CD4-positive, alpha-beta memory T cell (primary cell): ENCODE data around the gene CAMK4. TPM values are rescaled to one million over a fixed set of nuclear protein-coding genes. Genes with fewer than 3 reads are reported as not detected.

Source experiments
- CTCF ChIA-PET: fragments of 350-600 bp; sonication (Branson Sonifier 250); formaldehyde crosslinking; loops from one replicate; lab custom pipeline; 2021; ENCODE audit warnings: inconsistent platforms; ENCODE audit not compliant: partially characterized antibody; lab: Charles Lee
- POLR2A ChIA-PET: fragments of 350-600 bp; sonication (Branson Sonifier 250); formaldehyde crosslinking; loops from one replicate; lab custom pipeline; 2021; ENCODE audit not compliant: partially characterized antibody; lab: Charles Lee
- DNase-seq, 5 donors: peaks; one replicate each; pipeline versions ENCODE4 v3.0.0 to v3.0.0-alpha.2; 2020 to 2022; ENCODE audit warnings: mixed read lengths in 1 of 5
- H3K27ac ChIP-seq: one replicate; pipeline ENCODE4 v1.7.0; 2013; ENCODE audit warnings: low read depth, low read length
- H3K27me3 ChIP-seq: 2 replicates; pipeline ENCODE4 v1.7.0; 2013; ENCODE audit warnings: mild to moderate bottlenecking, low read length, moderate library complexity; ENCODE audit not compliant: insufficient read depth
- H3K36me3 ChIP-seq: 2 replicates; pipeline ENCODE4 v1.7.0; 2013; ENCODE audit warnings: mild to moderate bottlenecking, low read length, moderate library complexity; ENCODE audit not compliant: insufficient read depth
- H3K4me1 ChIP-seq: 2 replicates; pipeline ENCODE4 v1.7.0; 2013; ENCODE audit warnings: mild to moderate bottlenecking, low read length, moderate library complexity; ENCODE audit not compliant: insufficient read depth
- H3K4me3 ChIP-seq, 2 donors: one replicate each; pipeline ENCODE4 v1.7.0; 2013; ENCODE audit warnings: low read length in 2 of 2, mild to moderate bottlenecking in 1 of 2
- H3K9me3 ChIP-seq, 2 donors: one replicate each; pipeline ENCODE4 v1.7.0; 2013; ENCODE audit warnings: low read length in 2 of 2, control low read depth in 1 of 2; ENCODE audit not compliant: control insufficient read depth in 1 of 2
- H3K27ac Mint-ChIP-seq, 7 donors: one replicate each; pipeline ENCODE4 v1.8.0; 2020 to 2021; ENCODE audit warnings: mixed read lengths in 7 of 7, mild to moderate bottlenecking in 6 of 7, inconsistent platforms in 3 of 7, moderate library complexity in 3 of 7
- H3K27me3 Mint-ChIP-seq, 2 donors: one replicate each; pipeline ENCODE4 v1.8.0; 2020 to 2021; ENCODE audit warnings: mixed read lengths in 2 of 2
- H3K36me3 Mint-ChIP-seq, 2 donors: one replicate each; pipeline ENCODE4 v1.8.0; 2020 to 2021; ENCODE audit warnings: mixed read lengths in 2 of 2, inconsistent platforms in 1 of 2, mild to moderate bottlenecking in 1 of 2
- H3K4me1 Mint-ChIP-seq, 4 donors: one replicate each; pipeline ENCODE4 v1.8.0; 2020 to 2021; ENCODE audit warnings: mixed read lengths in 4 of 4, mild to moderate bottlenecking in 1 of 4
- H3K4me3 Mint-ChIP-seq, 8 donors: one replicate each; pipeline ENCODE4 v1.8.0; 2020 to 2021; ENCODE audit warnings: mixed read lengths in 8 of 8, mild to moderate bottlenecking in 7 of 8, moderate library complexity in 6 of 8, inconsistent platforms in 3 of 8
- H3K9me3 Mint-ChIP-seq, 8 donors: one replicate each; pipeline ENCODE4 v1.8.0; 2020 to 2021; ENCODE audit warnings: mixed read lengths in 8 of 8, mild to moderate bottlenecking in 5 of 8, inconsistent platforms in 3 of 8, moderate library complexity in 1 of 8
- intact Hi-C: fragments of 100-400 bp; cut with micrococcal nuclease; formaldehyde crosslinking; loops from one replicate; pipeline ENCODE4 v1.15.1; 2023
- polyA plus RNA-seq, 2 donors: library from polyadenylated mRNA; unstranded; fragments of 300-500 nt; fragmentation: Illumina TruSeq; gene quantifications; one replicate each; pipeline ENCODE4 v1.2.3, GENCODE V29; 2021
- total RNA-seq, 2 experiments: library from RNA; stranded (reverse); gene quantifications; one replicate each; pipeline ENCODE4 v1.2.3, GENCODE V29; 2021

The CAMK4 gene
- total and polyA plus RNA-seq, 4 experiments from 2014 or later = 84.3 to 257 (median 165) TPM

DNA sequence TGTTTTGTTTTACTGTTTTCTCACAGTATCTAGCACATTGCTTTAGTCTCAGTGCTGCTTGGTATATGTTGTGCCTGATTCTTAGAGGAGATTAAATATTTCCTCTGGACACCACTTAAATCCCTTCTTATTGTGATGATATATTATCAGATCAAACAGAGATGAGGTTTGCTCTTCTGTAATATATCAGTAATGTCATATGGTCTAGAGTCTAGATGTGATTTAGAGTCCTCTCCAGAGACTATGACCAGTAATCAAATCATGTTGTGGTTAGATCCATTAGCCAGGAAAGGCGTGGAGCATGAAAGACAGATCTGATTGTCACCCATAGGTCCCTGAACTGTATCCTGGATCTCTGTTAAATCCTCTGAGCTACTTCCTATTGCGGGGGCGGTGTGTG lies 24.4 kb downstream of the CAMK4 start:
- Mint-ChIP-seq H3K27me3 (no peaks in the 10 kb centered on the region), H3K36me3 (peaks cover 4 to 23% of the 10 kb centered on the region in 2 donors), H3K9me3 (no peaks in the 10 kb centered on the region), H3K4me3 (peak overlapping the region in 4 of 8 donors; percentile 11 to 59 (median 53)), H3K27ac (peak overlapping the region; percentile 7 to 81 (median 44)), H3K4me1 (peaks cover 63 to 80% (median 72%) of the 10 kb centered on the region in 4 donors)
- Histone ChIP-seq H3K27me3 (no peaks in the 10 kb centered on the region), H3K9me3 (no peaks in the 10 kb centered on the region), H3K4me1 (peaks cover 78% of the 10 kb centered on the region), H3K36me3 (no peaks in the 10 kb centered on the region), H3K27ac (no peak overlapping the region), H3K4me3 (no peak overlapping the region)
- CTCF ChIA-PET = interaction anchor here (3.1 to 5.2 kb wide), 2 partner anchors 25 to 30 kb away, joined by 24 to 27 read pairs; partner anchors contain the start of gene CAMK4
- POLR2A ChIA-PET = interaction anchor here (1.0 to 9.8 kb wide), 3 partner anchors 12 to 24 kb away, joined by 3 to 75 read pairs (median 4); partner anchors contain the start of gene CAMK4
- DNase-seq = no peak
- intact Hi-C loops = no loop called here

DNA sequence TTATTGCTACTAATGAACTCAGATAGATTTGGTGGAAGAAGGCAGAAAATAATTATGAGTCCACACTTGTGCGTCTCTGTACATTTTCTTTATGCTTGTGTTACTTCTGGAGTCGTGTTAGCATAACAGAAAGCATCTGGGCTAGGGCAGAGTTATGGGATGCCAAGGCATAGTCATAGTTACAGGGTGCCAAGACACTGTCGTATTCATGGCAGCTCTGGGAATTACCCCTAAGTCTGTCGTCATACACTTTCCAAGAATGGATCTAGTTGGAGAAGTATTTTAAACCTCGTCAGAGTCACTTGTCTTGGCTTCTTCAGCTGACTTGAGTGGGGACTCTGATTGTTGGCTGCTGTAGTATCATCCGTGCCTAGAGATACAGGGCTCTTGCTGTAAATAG lies 27.7 kb downstream of the CAMK4 start:
- H3K27ac Mint-ChIP-seq = peak overlapping the region; percentile 23 to 88 (median 74)
- DNase-seq = no peak
- intact Hi-C loops = loop anchor here (2.0 kb wide), 1 partner anchor 15 kb away; no protein-coding TSS in a partner anchor
- peaks cover 0 to 4% (median 0%) of the 10 kb centered on the region in 8 donors for H3K9me3 Mint-ChIP-seq
- H3K4me1 Mint-ChIP-seq = peaks cover 65 to 85% (median 73%) of the 10 kb centered on the region in 4 donors
- H3K4me1 ChIP-seq = peaks cover 90% of the 10 kb centered on the region
- H3K4me3 ChIP-seq = no peak overlapping the region
- H3K9me3 ChIP-seq = no peaks in the 10 kb centered on the region
- no peaks in the 10 kb centered on the region for H3K27me3 Mint-ChIP-seq
- ChIA-PET POLR2A (interaction anchor here (0.6 to 9.8 kb wide), 3 partner anchors 22 to 1621 kb away, joined by 3 to 75 read pairs (median 4); partner anchors contain the start of gene CAMK4), CTCF (no interaction called here)
- peak overlapping the region; percentile 32 for H3K27ac ChIP-seq
- H3K27me3 ChIP-seq = no peaks in the 10 kb centered on the region
- peaks cover 3 to 19% of the 10 kb centered on the region in 2 donors for H3K36me3 Mint-ChIP-seq
- H3K4me3 Mint-ChIP-seq = peak overlapping the region in 5 of 8 donors; percentile 7 to 81 (median 39)
- no peaks in the 10 kb centered on the region for H3K36me3 ChIP-seq

- peaks cover 0 to 10% (median 0%) of the 10 kb centered on the region in 8 donors for H3K9me3 Mint-ChIP-seq
- DNase-seq = peak in 1 of 5 donors; percentile 39
- intact Hi-C loops = loop anchor here (2.0 kb wide), 1 partner anchor 16 kb away; no protein-coding TSS in a partner anchor
- H3K36me3 ChIP-seq = no peaks in the 10 kb centered on the region
- POLR2A ChIA-PET = interaction anchor here (1.5 to 9.8 kb wide), 4 partner anchors 15 to 28 kb away, joined by 3 to 75 read pairs (median 4); partner anchors contain the start of gene CAMK4
- H3K4me3 ChIP-seq = peak overlapping the region in 1 of 2 donors; percentile 12
- no peaks in the 10 kb centered on the region for H3K27me3 ChIP-seq
- H3K36me3 Mint-ChIP-seq = peaks cover 8 to 21% of the 10 kb centered on the region in 2 donors
- peak overlapping the region; percentile 81 to 88 (median 85) for H3K27ac Mint-ChIP-seq
- peaks cover 85% of the 10 kb centered on the region for H3K4me1 ChIP-seq
- peak overlapping the region in 7 of 8 donors; percentile 27 to 81 (median 62) for H3K4me3 Mint-ChIP-seq
- H3K9me3 ChIP-seq = no peaks in the 10 kb centered on the region
- CTCF ChIA-PET = interaction anchor here (1.1 to 3.7 kb wide), 5 partner anchors 17 to 97 kb away, joined by 3 to 17 read pairs (median 9); partner anchors contain the start of gene CAMK4
- H3K27ac ChIP-seq = peak overlapping the region; percentile 52
- H3K4me1 Mint-ChIP-seq = peaks cover 65 to 81% (median 71%) of the 10 kb centered on the region in 4 donors
- H3K27me3 Mint-ChIP-seq = no peaks in the 10 kb centered on the region
Measured at GRCh38 chr5:111252799-111253545, 28.8 kb downstream of the CAMK4 start.

DNA sequence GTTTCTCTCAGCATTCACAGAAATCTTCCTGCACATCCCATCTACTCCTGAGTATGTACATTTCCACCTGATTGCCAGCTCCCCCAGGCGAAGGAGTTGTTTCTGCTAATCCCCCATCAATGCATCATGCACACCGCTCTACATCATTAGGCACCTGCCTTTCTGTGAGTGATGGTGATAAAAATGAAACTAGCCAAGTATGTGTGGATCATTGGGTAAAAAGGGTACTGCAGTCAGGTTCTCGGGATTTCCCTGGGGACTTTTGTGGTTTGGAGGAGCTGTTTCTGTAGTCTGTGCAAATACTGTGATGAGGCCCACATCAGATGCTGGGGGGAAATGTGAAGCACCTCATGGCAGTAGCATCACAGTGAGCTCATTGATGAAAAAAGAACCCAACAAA lies 30.4 kb downstream of the CAMK4 start:
- Histone ChIP-seq H3K27me3 (no peaks in the 10 kb centered on the region), H3K36me3 (no peaks in the 10 kb centered on the region), H3K27ac (peak overlapping the region; percentile 78), H3K4me3 (no peak overlapping the region), H3K9me3 (no peaks in the 10 kb centered on the region), H3K4me1 (peaks cover 74% of the 10 kb centered on the region)
- peak overlapping the region in 7 of 8 donors; percentile 71 to 84 (median 77) for H3K4me3 Mint-ChIP-seq
- H3K27me3 Mint-ChIP-seq = no peaks in the 10 kb centered on the region
- peak; percentile 47 to 94 (median 58) for DNase-seq
- CTCF ChIA-PET = interaction anchor here (0.6 to 3.7 kb wide), 5 partner anchors 16 to 31 kb away, joined by 3 to 17 read pairs (median 9); partner anchors contain the start of gene CAMK4
- peaks cover 12 to 20% of the 10 kb centered on the region in 2 donors for H3K36me3 Mint-ChIP-seq
- H3K9me3 Mint-ChIP-seq = peaks cover 0 to 11% (median 0%) of the 10 kb centered on the region in 8 donors
- intact Hi-C loops = loop anchor here (2.0 to 5.0 kb wide), 2 partner anchors 16 to 32 kb away; partner anchors contain the start of gene CAMK4
- peaks cover 61 to 71% (median 70%) of the 10 kb centered on the region in 4 donors for H3K4me1 Mint-ChIP-seq
- peak overlapping the region; percentile 82 to 93 (median 88) for H3K27ac Mint-ChIP-seq
- POLR2A ChIA-PET = interaction anchor here (1.0 to 9.8 kb wide), 8 partner anchors 9 to 30 kb away, joined by 3 to 75 read pairs (median 4); partner anchors contain the start of gene CAMK4

DNA sequence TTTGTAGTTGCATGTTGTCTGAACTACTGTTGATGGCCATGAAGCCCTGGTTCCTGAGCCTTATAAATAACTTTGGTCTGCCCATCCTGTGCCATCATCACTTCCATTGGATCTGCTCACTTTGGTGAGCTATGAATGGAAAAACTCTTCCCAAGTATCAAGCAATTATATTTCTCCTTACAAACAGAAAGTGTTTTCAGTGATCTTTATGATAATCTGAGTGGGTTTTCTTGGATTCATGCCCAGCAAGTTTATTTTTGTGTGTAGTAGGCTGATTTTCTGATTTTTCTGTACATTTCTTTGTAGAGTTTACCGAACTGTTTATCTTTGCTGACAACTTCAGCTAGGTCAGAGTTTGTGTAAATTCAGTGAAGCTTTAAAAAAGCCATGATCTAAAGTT lies 31.0 kb downstream of the CAMK4 start:
- peaks cover 74% of the 10 kb centered on the region for H3K4me1 ChIP-seq
- peak overlapping the region; percentile 63 to 82 (median 71) for H3K4me3 Mint-ChIP-seq
- H3K27me3 Mint-ChIP-seq = no peaks in the 10 kb centered on the region
- H3K27ac Mint-ChIP-seq = peak overlapping the region; percentile 82 to 93 (median 88)
- ChIA-PET POLR2A (interaction anchor here (0.8 to 9.8 kb wide), 8 partner anchors 9 to 30 kb away, joined by 3 to 75 read pairs (median 4); partner anchors contain the start of gene CAMK4), CTCF (interaction anchor here (0.6 to 3.7 kb wide), 6 partner anchors 8 to 97 kb away, joined by 3 to 17 read pairs (median 5); partner anchors contain the start of gene CAMK4)
- peaks cover 57 to 70% (median 66%) of the 10 kb centered on the region in 4 donors for H3K4me1 Mint-ChIP-seq
- H3K9me3 ChIP-seq = no peaks in the 10 kb centered on the region
- peaks cover 0 to 11% (median 0%) of the 10 kb centered on the region in 8 donors for H3K9me3 Mint-ChIP-seq
- H3K36me3 Mint-ChIP-seq = peaks cover 12 to 20% of the 10 kb centered on the region in 2 donors
- no peak for DNase-seq
- peak overlapping the region; percentile 78 for H3K27ac ChIP-seq
- H3K27me3 ChIP-seq = no peaks in the 10 kb centered on the region
- H3K36me3 ChIP-seq = no peaks in the 10 kb centered on the region
- intact Hi-C loops = loop anchor here (2.0 to 5.0 kb wide), 2 partner anchors 16 to 33 kb away; partner anchors contain the start of gene CAMK4
- no peak overlapping the region for H3K4me3 ChIP-seq

DNA sequence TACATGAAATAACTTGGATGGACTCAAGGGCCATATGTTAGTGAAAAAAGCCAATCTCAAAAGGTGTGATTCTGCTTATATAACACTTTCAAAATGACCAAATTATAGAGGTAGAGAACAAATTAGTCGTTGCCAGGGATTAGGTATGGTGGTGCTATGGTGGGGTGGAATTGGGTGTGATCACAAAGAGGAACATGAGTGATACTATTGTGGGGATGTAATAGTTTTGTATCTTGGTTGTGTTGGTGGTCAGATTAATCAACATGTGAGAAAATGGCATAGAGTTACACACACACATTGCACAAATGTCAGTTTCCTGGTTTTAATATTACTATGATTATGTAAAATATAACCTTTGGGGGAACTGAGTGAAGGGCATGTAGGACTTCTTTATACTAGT lies 31.9 kb downstream of the CAMK4 start:
- Histone ChIP-seq H3K4me3 (no peak overlapping the region), H3K36me3 (no peaks in the 10 kb centered on the region), H3K27ac (peak overlapping the region; percentile 78), H3K9me3 (no peaks in the 10 kb centered on the region), H3K27me3 (no peaks in the 10 kb centered on the region), H3K4me1 (peaks cover 74% of the 10 kb centered on the region)
- peak overlapping the region in 3 of 8 donors; percentile 53 to 81 (median 59) for H3K4me3 Mint-ChIP-seq
- peaks cover 0 to 11% (median 0%) of the 10 kb centered on the region in 8 donors for H3K9me3 Mint-ChIP-seq
- no peak for DNase-seq
- H3K27ac Mint-ChIP-seq = peak overlapping the region; percentile 17 to 83 (median 72)
- POLR2A ChIA-PET = interaction anchor here (0.8 to 9.8 kb wide), 3 partner anchors 20 to 31 kb away, joined by 3 to 75 read pairs (median 4); partner anchors contain the start of gene CAMK4
- CTCF ChIA-PET = interaction anchor here (1.4 to 3.7 kb wide), 3 partner anchors 9 to 32 kb away, joined by 3 to 17 read pairs (median 16); partner anchors contain the start of gene CAMK4
- intact Hi-C loops = loop anchor here (5.0 kb wide), 1 partner anchor 34 kb away; the partner anchor contains the start of gene CAMK4
- peaks cover 47 to 61% (median 57%) of the 10 kb centered on the region in 4 donors for H3K4me1 Mint-ChIP-seq
- peaks cover 12 to 18% of the 10 kb centered on the region in 2 donors for H3K36me3 Mint-ChIP-seq
- H3K27me3 Mint-ChIP-seq = no peaks in the 10 kb centered on the region
